Liver (tissue), 9 donors: ENCODE data around the gene CSNK1G2. TPM values are rescaled to one million over a fixed set of nuclear protein-coding genes. Genes with fewer than 3 reads are reported as not detected.

Source experiments
- DNase-seq: peaks from one replicate; pipeline ENCODE4 v3.0.0-alpha.2; 2017; ENCODE audit warnings: low spot score
- H3K27ac ChIP-seq, 2 donors: one replicate each; pipeline ENCODE4 v1.7.0; 2013; ENCODE audit warnings: inconsistent platforms in 2 of 2, low read length in 2 of 2, control low read depth in 1 of 2, low read depth in 1 of 2, mild to moderate bottlenecking in 1 of 2
- H3K27me3 ChIP-seq, 4 donors: one replicate each; pipeline versions ENCODE4 v1.6.1 to v1.7.0; 2013; ENCODE audit warnings: low read length in 3 of 4, inconsistent platforms in 1 of 4, mild to moderate bottlenecking in 1 of 4, moderate library complexity in 1 of 4; ENCODE audit not compliant: control insufficient read depth in 4 of 4, insufficient read depth in 4 of 4
- H3K36me3 ChIP-seq, 4 donors: one replicate each; pipeline versions ENCODE4 v1.6.1 to v1.7.0; 2013; ENCODE audit warnings: low read length in 3 of 4, mild to moderate bottlenecking in 3 of 4, low read depth in 1 of 4, moderate library complexity in 1 of 4; ENCODE audit not compliant: control insufficient read depth in 4 of 4, insufficient read depth in 3 of 4
- H3K4me1 ChIP-seq, 4 donors: one replicate each; pipeline versions ENCODE4 v1.6.1 to v1.7.0; 2013; ENCODE audit warnings: low read length in 3 of 4, mild to moderate bottlenecking in 3 of 4, moderate library complexity in 1 of 4; ENCODE audit not compliant: control insufficient read depth in 4 of 4, insufficient read depth in 4 of 4
- H3K4me3 ChIP-seq, 3 donors: one replicate each; pipeline versions ENCODE4 v1.6.1 to v1.7.0; 2013; ENCODE audit warnings: low read length in 3 of 3, control low read depth in 1 of 3, low read depth in 1 of 3, mild to moderate bottlenecking in 1 of 3
- H3K9ac ChIP-seq, 2 donors: one replicate each; pipeline ENCODE4 v1.7.0; 2013; ENCODE audit warnings: low read length in 2 of 2, mild to moderate bottlenecking in 2 of 2, moderate library complexity in 2 of 2, control low read depth in 1 of 2, low read depth in 1 of 2
- H3K9me3 ChIP-seq, 4 donors: one replicate each; pipeline versions ENCODE4 v1.6.1 to v1.7.0; 2013; ENCODE audit warnings: low read length in 3 of 4; ENCODE audit not compliant: control insufficient read depth in 4 of 4
- ATF3 ChIP-seq: IDR thresholded peaks from 2 replicates; pipeline ENCODE4 v1.6.1; 2016; ENCODE audit warnings: antibody characterized with exemption
- EGR1 ChIP-seq, 2 donors: IDR thresholded peaks; 2 replicates each; pipeline ENCODE4 v1.6.1; 2016 to 2018; ENCODE audit warnings: antibody characterized with exemption in 2 of 2, low read depth in 2 of 2
- FOXA1 ChIP-seq: IDR thresholded peaks from 2 replicates; pipeline ENCODE4 v1.6.1; 2016; ENCODE audit warnings: antibody characterized with exemption
- FOXA2 ChIP-seq: IDR thresholded peaks from 2 replicates; pipeline ENCODE4 v1.6.1; 2016; ENCODE audit warnings: antibody characterized with exemption
- GABPA ChIP-seq, 2 donors: IDR thresholded peaks in 1 of 2; conservative IDR thresholded peaks in 1 of 2; 2 replicates each; pipeline ENCODE4 v1.6.1; 2016; ENCODE audit warnings: antibody characterized with exemption in 2 of 2, mild to moderate bottlenecking in 1 of 2, moderate library complexity in 1 of 2
- HNF4A ChIP-seq, 2 donors: conservative IDR thresholded peaks; 2 replicates each; pipeline ENCODE4 v1.6.1; 2016; ENCODE audit warnings: antibody characterized with exemption in 2 of 2, mild to moderate bottlenecking in 2 of 2
- HNF4G ChIP-seq: IDR thresholded peaks from 2 replicates; pipeline ENCODE4 v1.6.1; 2016; ENCODE audit warnings: antibody characterized with exemption
- JUND ChIP-seq, 2 donors: IDR thresholded peaks; 2 replicates each; pipeline ENCODE4 v1.6.1; 2016; ENCODE audit warnings: antibody characterized with exemption in 2 of 2
- MAX ChIP-seq: IDR thresholded peaks from 2 replicates; pipeline ENCODE4 v1.6.1; 2016; ENCODE audit warnings: antibody characterized with exemption
- NR2F2 ChIP-seq: IDR thresholded peaks from 2 replicates; pipeline ENCODE4 v1.6.1; 2016; ENCODE audit warnings: antibody characterized with exemption
- RAD21 ChIP-seq, 2 donors: IDR thresholded peaks; 2 replicates each; pipeline ENCODE4 v1.6.1; 2016; ENCODE audit warnings: antibody characterized with exemption in 2 of 2, mild to moderate bottlenecking in 2 of 2
- RXRA ChIP-seq, 2 donors: IDR thresholded peaks; 2 replicates each; pipeline ENCODE4 v1.6.1; 2017 to 2018; ENCODE audit warnings: antibody characterized with exemption in 2 of 2, mild to moderate bottlenecking in 1 of 2
- SP1 ChIP-seq: IDR thresholded peaks from 2 replicates; pipeline ENCODE4 v1.6.1; 2018; ENCODE audit warnings: antibody characterized with exemption, mild to moderate bottlenecking
- TAF1 ChIP-seq: conservative IDR thresholded peaks from 2 replicates; pipeline ENCODE4 v1.6.1; 2016; ENCODE audit warnings: antibody characterized with exemption, mild to moderate bottlenecking
- YY1 ChIP-seq: IDR thresholded peaks from 2 replicates; pipeline ENCODE4 v1.6.1; 2016; ENCODE audit warnings: antibody characterized with exemption, mild to moderate bottlenecking
- ZBTB33 ChIP-seq: IDR thresholded peaks from 2 replicates; pipeline ENCODE4 v1.6.1; 2016; ENCODE audit warnings: antibody characterized with exemption
- WGBS: extraction: QIAGEN DNeasy Blood & Tissue Kit; methylation state at CpG from one replicate; pipeline ENCODE4 v1.1.7; 2013; 5-methylcytosine and 5-hydroxymethylcytosine counted together
- polyA plus RNA-seq, 2 donors: library from polyadenylated mRNA; stranded (reverse) in 1 of 2; unstranded in 1 of 2; fragments of 200-250 nt in 1 of 2; fragments of >200 nt in 1 of 2; fragmentation: Nextera tagmentation in 1 of 2; extraction: Ambion mirVana in 1 of 2; gene quantifications; one replicate each; pipeline versions ENCODE4 v1.2.1 to v1.2.3, GENCODE V29; 2013 to 2015
- total RNA-seq, 2 donors: library from RNA; depleted of rRNA; stranded (reverse); fragments of >200 nt; gene quantifications; one replicate each; pipeline ENCODE4 v1.2.3, GENCODE V29; 2014
- TF ChIP-seq, protein P1 (sequence below): fragments of 150-350 bp; IDR thresholded peaks from 2 replicates; pipeline ENCODE4 v1.5.1; 2017; ENCODE audit warnings: improper control_type of control experiment, low read depth, low read length; ENCODE audit not compliant: missing input control
- TF ChIP-seq, protein P2 (sequence below): IDR thresholded peaks from 2 replicates; pipeline ENCODE4 v1.6.1; 2016; ENCODE audit warnings: antibody characterized with exemption, mild to moderate bottlenecking
- donor health status: healthy.
- donor health status: healthy.
- donor health status: healthy.
- donor health status: healthy.
- donor health status: healthy.

Gene CSNK1G2
- total and polyA plus RNA-seq, 4 donors, result 3.5 to 30.6 (median 23.9) TPM

- no peak for DNase-seq
- Histone ChIP-seq H3K27me3 (no peaks in the 10 kb centered on the region), H3K4me1 (no peaks in the 10 kb centered on the region), H3K9me3 (no peaks in the 10 kb centered on the region), H3K9ac (no peak overlapping the region), H3K36me3 (peaks cover 5 to 47% (median 21%) of the 10 kb centered on the region in 4 donors), H3K4me3 (no peak overlapping the region), H3K27ac (no peak overlapping the region)
- 97% methylated on average over 51 of the region's 51 CpGs for WGBS
- TF ChIP-seq JUND (IDR thresholded peaks at IDR 0.05) (no peak), RAD21 (IDR thresholded peaks at IDR 0.05) (no peak), HNF4A (conservative IDR thresholded peaks at IDR 0.05) (no peak), YY1 (no peak), RXRA (IDR thresholded peaks at IDR 0.05) (no peak), HNF4G (no peak), MAX (no peak), TAF1 (no peak), SP1 (no peak), ATF3 (no peak), ZBTB33 (no peak), EGR1 (IDR thresholded peaks at IDR 0.05; ENCODE audit: low read depth in 2 of 2) (no peak), NR2F2 (no peak), GABPA (IDR thresholded peaks at IDR 0.05 in 1 of 2, conservative IDR thresholded peaks at IDR 0.05 in 1 of 2) (no peak), FOXA2 (no peak), FOXA1 (no peak)
- TF ChIP-seq, protein P1, sequence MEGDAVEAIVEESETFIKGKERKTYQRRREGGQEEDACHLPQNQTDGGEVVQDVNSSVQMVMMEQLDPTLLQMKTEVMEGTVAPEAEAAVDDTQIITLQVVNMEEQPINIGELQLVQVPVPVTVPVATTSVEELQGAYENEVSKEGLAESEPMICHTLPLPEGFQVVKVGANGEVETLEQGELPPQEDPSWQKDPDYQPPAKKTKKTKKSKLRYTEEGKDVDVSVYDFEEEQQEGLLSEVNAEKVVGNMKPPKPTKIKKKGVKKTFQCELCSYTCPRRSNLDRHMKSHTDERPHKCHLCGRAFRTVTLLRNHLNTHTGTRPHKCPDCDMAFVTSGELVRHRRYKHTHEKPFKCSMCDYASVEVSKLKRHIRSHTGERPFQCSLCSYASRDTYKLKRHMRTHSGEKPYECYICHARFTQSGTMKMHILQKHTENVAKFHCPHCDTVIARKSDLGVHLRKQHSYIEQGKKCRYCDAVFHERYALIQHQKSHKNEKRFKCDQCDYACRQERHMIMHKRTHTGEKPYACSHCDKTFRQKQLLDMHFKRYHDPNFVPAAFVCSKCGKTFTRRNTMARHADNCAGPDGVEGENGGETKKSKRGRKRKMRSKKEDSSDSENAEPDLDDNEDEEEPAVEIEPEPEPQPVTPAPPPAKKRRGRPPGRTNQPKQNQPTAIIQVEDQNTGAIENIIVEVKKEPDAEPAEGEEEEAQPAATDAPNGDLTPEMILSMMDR, result no peak
- TF ChIP-seq, protein P2, sequence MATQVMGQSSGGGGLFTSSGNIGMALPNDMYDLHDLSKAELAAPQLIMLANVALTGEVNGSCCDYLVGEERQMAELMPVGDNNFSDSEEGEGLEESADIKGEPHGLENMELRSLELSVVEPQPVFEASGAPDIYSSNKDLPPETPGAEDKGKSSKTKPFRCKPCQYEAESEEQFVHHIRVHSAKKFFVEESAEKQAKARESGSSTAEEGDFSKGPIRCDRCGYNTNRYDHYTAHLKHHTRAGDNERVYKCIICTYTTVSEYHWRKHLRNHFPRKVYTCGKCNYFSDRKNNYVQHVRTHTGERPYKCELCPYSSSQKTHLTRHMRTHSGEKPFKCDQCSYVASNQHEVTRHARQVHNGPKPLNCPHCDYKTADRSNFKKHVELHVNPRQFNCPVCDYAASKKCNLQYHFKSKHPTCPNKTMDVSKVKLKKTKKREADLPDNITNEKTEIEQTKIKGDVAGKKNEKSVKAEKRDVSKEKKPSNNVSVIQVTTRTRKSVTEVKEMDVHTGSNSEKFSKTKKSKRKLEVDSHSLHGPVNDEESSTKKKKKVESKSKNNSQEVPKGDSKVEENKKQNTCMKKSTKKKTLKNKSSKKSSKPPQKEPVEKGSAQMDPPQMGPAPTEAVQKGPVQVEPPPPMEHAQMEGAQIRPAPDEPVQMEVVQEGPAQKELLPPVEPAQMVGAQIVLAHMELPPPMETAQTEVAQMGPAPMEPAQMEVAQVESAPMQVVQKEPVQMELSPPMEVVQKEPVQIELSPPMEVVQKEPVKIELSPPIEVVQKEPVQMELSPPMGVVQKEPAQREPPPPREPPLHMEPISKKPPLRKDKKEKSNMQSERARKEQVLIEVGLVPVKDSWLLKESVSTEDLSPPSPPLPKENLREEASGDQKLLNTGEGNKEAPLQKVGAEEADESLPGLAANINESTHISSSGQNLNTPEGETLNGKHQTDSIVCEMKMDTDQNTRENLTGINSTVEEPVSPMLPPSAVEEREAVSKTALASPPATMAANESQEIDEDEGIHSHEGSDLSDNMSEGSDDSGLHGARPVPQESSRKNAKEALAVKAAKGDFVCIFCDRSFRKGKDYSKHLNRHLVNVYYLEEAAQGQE, result no peak
Measured at GRCh38 chr19:1978346-1978894, 37.4 kb downstream of the CSNK1G2 start.
